Stimulated activated naive B cell treated with anti-CD40 and anti-IgM and Interleukin-4, amounts not matched to agents 10 μg/mL and 1 μg/mL and 100 μg/mL, for 72 hours (primary cell): Measurements from ENCODE around the gene RHD.
"Not testable (repeated sequence)": the region's sequence is repeated elsewhere in the genome, so short reads cannot be mapped to it uniquely, and the experiment has no call there.

Source experiments
- ATAC-seq, 2 donors: fragments of 150-1000 bp; cut with Tn5 transposase; replicated peaks; 2 replicates each; pipeline ENCODE4 v1.10.0; 2021; ENCODE audit warnings: moderate library complexity in 1 of 2
- DNase-seq: peaks from one replicate; pipeline ENCODE4 v3.0.0; 2021
- H3K27ac Mint-ChIP-seq: one replicate; pipeline ENCODE4 v1.8.0; 2022; ENCODE audit warnings: mild to moderate bottlenecking, mixed read lengths
- H3K27me3 Mint-ChIP-seq, 2 donors: one replicate each; pipeline ENCODE4 v1.8.0; 2022; ENCODE audit warnings: mixed read lengths in 2 of 2
- H3K36me3 Mint-ChIP-seq, 2 donors: one replicate each; pipeline ENCODE4 v1.8.0; 2022; ENCODE audit warnings: mixed read lengths in 2 of 2, mild to moderate bottlenecking in 1 of 2
- H3K4me1 Mint-ChIP-seq, 2 donors: one replicate each; pipeline ENCODE4 v1.8.0; 2022; ENCODE audit warnings: mixed read lengths in 2 of 2, mild to moderate bottlenecking in 1 of 2
- H3K4me3 Mint-ChIP-seq, 2 donors: one replicate each; pipeline ENCODE4 v1.8.0; 2022; ENCODE audit warnings: mild to moderate bottlenecking in 2 of 2, mixed read lengths in 2 of 2, moderate library complexity in 1 of 2
- H3K9me3 Mint-ChIP-seq, 2 donors: one replicate each; pipeline ENCODE4 v1.8.0; 2022; ENCODE audit warnings: mixed read lengths in 2 of 2, mild to moderate bottlenecking in 1 of 2

RHD gene

DNA sequence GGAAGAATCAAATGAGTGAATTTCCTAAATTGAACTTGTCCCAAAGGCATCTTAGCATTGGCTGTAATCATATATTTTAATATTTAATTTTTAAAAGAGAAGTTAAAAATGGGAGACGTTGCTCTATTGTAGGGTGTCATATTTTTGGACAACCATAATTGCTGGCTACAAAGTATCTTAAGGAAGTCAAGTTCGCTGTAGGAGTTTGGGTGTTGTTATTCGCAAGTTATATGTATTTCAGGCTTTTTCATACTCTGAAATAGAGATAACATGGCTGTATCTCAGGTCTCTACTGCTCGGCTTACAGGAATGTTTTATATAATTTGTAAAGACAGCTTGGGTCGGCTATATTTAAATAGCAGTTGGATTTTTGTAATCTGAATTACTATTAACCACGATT is 66.7 kb downstream of the RHD start:
- no peaks in the 10 kb centered on the region for H3K27me3 Mint-ChIP-seq
- H3K4me1 Mint-ChIP-seq = peaks cover 8 to 23% of the 10 kb centered on the region in 2 donors
- H3K4me3 Mint-ChIP-seq = peak overlapping the region; percentile 93 to 96
- H3K9me3 Mint-ChIP-seq = no peaks in the 10 kb centered on the region
- no peak for ATAC-seq
- no peak for DNase-seq
- H3K36me3 Mint-ChIP-seq = peaks cover 6 to 11% of the 10 kb centered on the region in 2 donors
- H3K27ac Mint-ChIP-seq = peak overlapping the region; percentile 99

DNA sequence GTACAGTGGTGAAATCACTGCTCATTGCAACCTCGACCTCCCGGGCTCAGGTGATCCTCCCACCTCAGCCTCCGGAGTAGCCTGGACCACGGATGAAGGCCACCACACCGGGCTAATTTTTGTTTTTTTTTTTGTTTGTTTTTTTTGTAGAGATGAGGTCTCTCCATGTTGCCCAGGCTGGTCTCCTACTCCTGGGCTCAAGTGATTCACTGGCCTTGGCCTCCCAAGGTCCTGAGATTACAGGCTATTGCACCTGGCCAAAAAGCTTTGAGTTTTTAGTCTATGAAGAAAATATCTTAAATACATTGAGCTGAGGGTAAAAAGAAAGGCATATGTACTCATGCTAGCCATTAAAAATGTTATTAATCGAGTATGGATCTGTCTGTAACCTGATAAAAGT is 69.4 kb downstream of the RHD start:
- Mint-ChIP-seq H3K9me3 (no peaks in the 10 kb centered on the region), H3K4me1 (peaks cover 8 to 17% of the 10 kb centered on the region in 2 donors), H3K36me3 (peaks cover 5 to 17% of the 10 kb centered on the region in 2 donors), H3K27ac (no peak overlapping the region), H3K27me3 (no peaks in the 10 kb centered on the region), H3K4me3 (no peak overlapping the region)
- ATAC-seq (no peak), DNase-seq (no peak)

DNA sequence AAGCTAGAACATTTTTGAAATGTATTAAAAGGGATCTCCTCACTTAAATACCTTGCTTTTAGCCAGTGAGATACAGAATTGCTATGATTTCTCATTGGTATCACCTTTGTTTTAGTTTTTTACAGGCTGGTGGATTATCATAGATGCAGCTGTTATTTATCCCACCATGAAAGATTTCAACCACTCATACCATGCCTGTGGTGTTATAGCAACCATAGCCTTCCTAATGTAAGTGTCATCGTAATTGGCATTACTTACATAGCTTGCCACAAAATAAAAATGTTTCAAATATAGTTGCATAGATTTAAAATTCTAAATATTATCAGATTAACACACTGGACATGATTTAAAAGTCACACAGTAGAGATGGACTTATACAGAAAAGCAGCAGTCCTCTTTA is 70.5 kb downstream of the RHD start:
- H3K4me3 Mint-ChIP-seq = no peak overlapping the region
- DNase-seq (no peak), ATAC-seq (no peak)
- H3K27me3 Mint-ChIP-seq = no peaks in the 10 kb centered on the region
- peaks cover 5 to 23% of the 10 kb centered on the region in 2 donors for H3K36me3 Mint-ChIP-seq
- peaks cover 8 to 23% of the 10 kb centered on the region in 2 donors for H3K4me1 Mint-ChIP-seq
- no peaks in the 10 kb centered on the region for H3K9me3 Mint-ChIP-seq
- H3K27ac Mint-ChIP-seq = no peak overlapping the region

DNA sequence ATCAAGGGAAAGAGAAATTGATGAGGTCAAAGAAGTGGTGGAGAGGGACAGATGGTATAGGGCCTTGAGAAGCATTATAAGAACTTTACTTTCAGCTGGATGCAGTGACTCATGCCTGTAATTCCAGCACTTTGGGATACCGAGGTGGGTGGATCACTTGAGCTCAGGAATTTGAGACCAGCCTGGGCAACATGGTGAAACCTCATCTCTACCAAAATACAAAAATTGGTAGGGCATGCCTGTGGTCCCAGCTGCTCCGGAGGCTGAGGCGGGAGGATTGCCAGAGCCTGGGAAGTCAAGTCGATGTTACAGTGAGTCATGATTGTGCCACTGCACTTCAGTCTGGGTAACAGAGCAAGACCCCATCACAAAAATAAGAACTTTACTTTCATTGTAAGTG is 71.6 kb downstream of the RHD start:
- DNase-seq (no peak), ATAC-seq (no peak)
- Mint-ChIP-seq H3K27ac (no peak overlapping the region), H3K4me1 (peaks cover 10 to 27% of the 10 kb centered on the region in 2 donors), H3K36me3 (peaks cover 6 to 26% of the 10 kb centered on the region in 2 donors), H3K9me3 (no peaks in the 10 kb centered on the region), H3K27me3 (no peaks in the 10 kb centered on the region), H3K4me3 (no peak overlapping the region)

DNA sequence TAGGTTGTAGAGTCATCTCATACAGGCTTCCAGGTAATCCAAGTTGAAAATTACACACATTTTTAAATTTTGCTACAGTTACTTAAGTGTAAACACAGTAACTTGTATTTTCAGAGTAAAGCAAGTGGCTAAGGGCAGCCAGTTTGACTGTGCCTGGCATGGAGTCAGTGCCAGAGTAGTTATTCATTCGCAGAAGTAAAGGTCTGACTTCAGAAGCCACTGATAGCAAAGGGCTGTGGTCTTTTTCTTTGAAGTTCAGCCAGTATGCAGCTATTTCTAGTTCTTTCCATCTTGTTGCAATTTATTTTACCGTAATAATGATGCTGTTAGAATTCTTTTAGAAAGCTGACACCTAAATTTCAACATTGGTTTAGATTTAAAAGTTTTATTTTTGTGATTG is 75.2 kb downstream of the RHD start:
- peaks cover 12 to 32% of the 10 kb centered on the region in 2 donors for H3K36me3 Mint-ChIP-seq
- no peak for DNase-seq

DNA sequence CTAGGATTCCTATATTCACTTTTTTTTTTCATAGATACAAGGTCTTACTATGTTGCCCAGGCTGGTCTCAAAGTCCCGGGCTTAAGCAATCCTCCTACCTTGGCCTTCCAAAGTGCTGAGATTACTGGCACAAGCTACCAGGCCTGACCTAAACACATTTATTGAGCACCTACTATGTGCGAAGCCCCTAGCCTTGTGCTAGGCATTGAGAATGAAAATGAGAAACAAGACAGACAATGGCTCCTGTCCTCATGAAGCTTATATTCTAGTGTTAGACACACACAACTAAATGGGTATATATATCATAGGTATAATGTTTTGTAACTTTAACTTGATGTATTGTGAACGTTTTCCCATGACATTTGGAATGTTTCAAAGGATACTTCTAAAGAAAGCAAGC is 77.3 kb downstream of the RHD start:
- Mint-ChIP-seq H3K9me3 (no peaks in the 10 kb centered on the region), H3K36me3 (peaks cover 12 to 33% of the 10 kb centered on the region in 2 donors), H3K4me3 (no peak overlapping the region), H3K27ac (no peak overlapping the region), H3K4me1 (peaks cover 5 to 12% of the 10 kb centered on the region in 2 donors), H3K27me3 (no peaks in the 10 kb centered on the region)
- DNase-seq = no peak
- no peak for ATAC-seq

More for the DNA sequence above, 75.2 kb downstream of the RHD start:
- Mint-ChIP-seq H3K4me1 (peaks cover 7 to 12% of the 10 kb centered on the region in 2 donors), H3K9me3 (no peaks in the 10 kb centered on the region), H3K27ac (no peak overlapping the region), H3K4me3 (no peak overlapping the region), H3K27me3 (no peaks in the 10 kb centered on the region)
- no peak for ATAC-seq

DNA sequence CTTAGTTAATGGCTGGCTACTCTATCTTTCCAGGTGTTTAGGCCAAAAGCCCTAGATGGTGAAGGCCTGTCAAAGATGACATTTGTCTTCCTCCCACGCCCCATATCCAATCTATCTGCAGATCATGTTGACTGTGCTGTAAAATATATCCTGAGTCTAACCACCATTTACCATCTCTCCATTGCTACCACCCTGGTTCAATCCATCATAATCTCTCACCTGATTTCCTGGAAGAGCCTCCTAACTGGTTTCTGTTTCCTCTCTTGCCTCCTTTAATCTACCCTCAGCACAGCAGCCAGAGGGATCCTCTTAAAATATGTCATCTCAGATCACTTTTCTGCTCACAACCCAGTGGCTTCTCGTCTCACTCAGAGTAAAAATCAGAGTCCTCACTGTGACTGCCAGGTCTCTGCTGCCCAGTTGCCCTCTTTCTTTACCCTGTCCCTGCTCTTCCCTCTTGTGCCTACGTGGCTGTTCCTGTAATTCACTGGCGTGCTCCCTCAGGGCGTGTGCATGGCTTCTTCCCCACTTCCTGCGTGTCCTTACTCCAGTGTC is 83.6 kb downstream of the RHD start:
- Mint-ChIP-seq H3K36me3 (peaks cover 22 to 35% of the 10 kb centered on the region in 2 donors), H3K27me3 (no peaks in the 10 kb centered on the region), H3K9me3 (no peaks in the 10 kb centered on the region), H3K27ac (no peak overlapping the region), H3K4me1 (peaks cover 2 to 8% of the 10 kb centered on the region in 2 donors), H3K4me3 (no peak overlapping the region)
- ATAC-seq = no peak
- DNase-seq = no peak

DNA sequence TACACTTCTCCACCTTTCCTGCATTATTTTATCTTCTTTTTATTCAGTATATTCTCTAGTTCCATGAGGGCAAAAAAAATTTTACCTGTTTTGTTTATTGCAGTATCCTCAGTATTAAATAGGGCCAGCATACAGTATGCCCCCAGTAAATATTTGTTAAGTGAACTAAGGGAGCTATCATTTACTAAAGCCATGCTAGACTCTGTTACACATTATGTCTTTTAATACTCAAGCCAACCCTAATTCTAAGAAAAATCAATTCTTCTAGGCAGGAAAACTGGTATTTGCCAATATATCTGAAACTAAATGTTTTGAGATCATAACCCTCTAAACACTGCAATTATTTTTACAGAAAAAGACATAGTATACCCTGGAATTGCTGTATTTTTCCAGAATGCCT is 84.1 kb downstream of the RHD start:
- ATAC-seq (no peak), DNase-seq (no peak)
- Mint-ChIP-seq H3K27me3 (no peaks in the 10 kb centered on the region), H3K9me3 (no peaks in the 10 kb centered on the region), H3K4me1 (peaks cover 2 to 8% of the 10 kb centered on the region in 2 donors), H3K4me3 (no peak overlapping the region), H3K36me3 (peaks cover 25 to 40% of the 10 kb centered on the region in 2 donors), H3K27ac (no peak overlapping the region)

DNA sequence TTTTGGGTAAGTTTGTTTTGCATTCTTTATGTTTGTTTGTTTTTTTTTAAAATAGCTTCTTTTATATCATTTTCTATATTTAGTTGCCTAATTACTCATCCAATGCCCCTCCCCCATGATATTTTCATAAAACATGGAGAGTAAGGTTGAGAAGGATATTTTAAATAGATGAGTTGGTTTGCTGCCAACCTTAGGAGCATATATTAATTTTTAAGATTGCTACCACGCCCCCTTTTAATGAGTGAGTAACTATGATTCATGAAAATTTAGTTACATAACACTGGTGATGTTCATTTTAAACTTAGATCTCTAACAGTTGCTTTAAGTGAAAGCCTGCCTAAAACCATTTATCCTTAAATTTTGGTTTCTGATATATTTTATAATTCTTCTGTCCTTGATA is 84.5 kb downstream of the RHD start:
- Mint-ChIP-seq H3K4me1 (peaks cover 2 to 8% of the 10 kb centered on the region in 2 donors), H3K9me3 (no peaks in the 10 kb centered on the region), H3K4me3 (no peak overlapping the region), H3K27me3 (no peaks in the 10 kb centered on the region), H3K36me3 (peaks cover 28 to 43% of the 10 kb centered on the region in 2 donors), H3K27ac (no peak overlapping the region)
- no peak for ATAC-seq
- DNase-seq = no peak

DNA sequence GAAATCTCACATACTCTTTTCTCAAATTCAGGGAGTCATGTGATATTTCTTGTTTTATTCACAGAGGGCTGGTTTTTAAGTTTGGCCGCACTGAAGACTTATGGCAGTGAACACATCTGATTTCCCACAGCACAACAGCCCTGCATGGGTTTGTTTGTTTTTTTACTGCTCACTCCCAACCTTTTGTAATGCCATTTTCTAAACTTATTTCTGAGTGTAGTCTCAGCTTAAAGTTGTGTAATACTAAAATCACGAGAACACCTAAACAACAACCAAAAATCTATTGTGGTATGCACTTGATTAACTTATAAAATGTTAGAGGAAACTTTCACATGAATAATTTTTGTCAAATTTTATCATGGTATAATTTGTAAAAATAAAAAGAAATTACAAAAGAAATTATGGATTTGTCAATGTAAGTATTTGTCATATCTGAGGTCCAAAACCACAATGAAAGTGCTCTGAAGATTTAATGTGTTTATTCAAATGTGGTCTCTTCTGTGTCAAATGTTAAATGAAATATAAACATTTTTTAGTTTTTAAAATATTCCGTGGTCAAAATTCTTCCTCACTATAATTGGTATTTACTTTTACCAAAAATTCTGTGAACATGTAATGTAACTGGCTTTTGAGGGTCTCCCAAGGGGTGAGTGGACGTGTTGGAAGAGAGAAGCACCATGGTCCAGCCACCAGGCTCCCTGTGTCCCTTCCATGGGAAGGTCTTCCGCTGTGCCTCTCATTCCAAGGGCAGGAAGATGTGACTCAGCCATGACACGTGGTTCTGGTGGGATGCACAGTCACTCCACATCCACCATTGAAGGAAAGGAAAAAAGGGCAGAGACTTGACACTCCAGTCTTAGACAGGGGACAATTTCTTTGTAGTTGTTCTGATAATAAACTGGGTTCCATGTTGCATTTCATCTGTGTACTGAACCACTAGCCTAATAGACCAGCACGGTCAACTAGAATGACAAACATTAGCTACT is 88.6 kb downstream of the RHD start:
- Mint-ChIP-seq H3K36me3 (peaks cover 18 to 27% of the 10 kb centered on the region in 2 donors), H3K27ac (peak overlapping the region; percentile 77), H3K4me3 (no peak overlapping the region), H3K9me3 (no peaks in the 10 kb centered on the region), H3K4me1 (peaks cover 2 to 4% of the 10 kb centered on the region in 2 donors), H3K27me3 (no peaks in the 10 kb centered on the region)
- DNase-seq = no peak
- no peak for ATAC-seq

DNA sequence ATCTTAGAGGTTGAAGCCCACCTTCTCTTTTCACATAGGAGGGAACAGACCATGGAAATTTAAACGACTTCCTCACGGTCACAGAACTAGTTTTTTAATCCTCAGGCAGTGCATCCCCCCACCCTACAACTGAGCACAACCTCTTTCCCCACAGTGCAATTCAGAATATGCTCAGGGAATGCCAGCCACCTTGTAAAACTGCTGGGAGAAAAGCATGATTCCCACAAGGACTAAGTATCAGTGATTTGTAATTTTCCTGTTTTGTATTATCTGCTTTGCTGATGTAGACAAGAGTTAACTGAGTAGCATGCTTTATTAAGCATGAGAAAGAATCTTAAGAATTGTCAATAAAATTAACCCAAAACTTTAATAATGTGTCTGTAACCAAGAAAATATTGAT is 89.6 kb downstream of the RHD start:
- DNase-seq (no peak), ATAC-seq (no peak)
- Mint-ChIP-seq H3K9me3 (no peaks in the 10 kb centered on the region), H3K4me1 (no peaks in the 10 kb centered on the region), H3K4me3 (no peak overlapping the region), H3K36me3 (peaks cover 13 to 22% of the 10 kb centered on the region in 2 donors), H3K27me3 (no peaks in the 10 kb centered on the region), H3K27ac (peak overlapping the region; percentile 43)

DNA sequence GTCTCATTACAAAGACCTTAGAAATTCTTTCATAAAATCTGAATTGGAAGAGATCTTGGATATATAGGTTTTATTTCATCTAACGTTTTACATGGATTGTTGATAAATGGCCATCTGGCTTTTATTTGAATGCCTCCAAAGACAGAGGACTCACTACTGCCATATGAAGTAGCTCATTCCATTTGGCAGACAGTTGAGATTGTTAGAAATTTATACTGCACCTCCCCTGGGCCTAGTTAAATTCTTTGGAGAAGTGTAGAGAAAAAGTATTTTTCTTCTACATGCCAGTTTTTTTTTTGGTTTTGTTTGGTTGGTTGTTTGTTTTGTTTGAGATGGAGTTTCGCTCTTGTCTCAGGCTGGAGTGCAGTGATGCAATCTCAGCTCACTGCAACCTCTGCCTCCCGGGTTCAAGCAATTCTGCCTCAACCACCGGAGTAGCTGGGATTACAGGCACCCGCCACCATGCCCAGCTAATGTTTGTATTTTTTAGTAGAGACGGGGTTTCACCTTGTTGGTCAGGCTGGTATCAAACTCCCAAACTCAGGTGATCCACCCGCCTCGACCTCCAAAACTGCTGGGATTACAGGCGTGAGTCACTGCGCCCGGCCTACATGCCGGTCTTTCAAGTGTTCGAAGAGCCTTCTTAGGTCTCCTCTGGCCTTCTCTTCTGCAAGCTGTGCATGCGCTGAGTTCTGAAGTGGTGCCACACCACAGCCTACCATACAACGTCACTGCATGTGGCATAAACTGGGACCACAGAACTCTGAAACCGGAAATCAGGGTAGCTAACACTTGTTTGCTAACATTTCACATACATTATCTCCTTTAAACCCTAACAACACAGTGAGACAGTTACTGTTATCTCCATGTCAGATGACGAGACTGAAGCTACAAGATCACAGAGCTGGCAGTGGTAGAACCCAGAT is 90.6 kb downstream of the RHD start:
- H3K9me3 Mint-ChIP-seq, DNase-seq, H3K4me1 Mint-ChIP-seq, H3K27ac Mint-ChIP-seq, H3K27me3 Mint-ChIP-seq, H3K4me3 Mint-ChIP-seq, ATAC-seq: not testable (repeated sequence)
- H3K36me3 Mint-ChIP-seq = peaks cover 13 to 16% of the 10 kb centered on the region in 2 donors

DNA sequence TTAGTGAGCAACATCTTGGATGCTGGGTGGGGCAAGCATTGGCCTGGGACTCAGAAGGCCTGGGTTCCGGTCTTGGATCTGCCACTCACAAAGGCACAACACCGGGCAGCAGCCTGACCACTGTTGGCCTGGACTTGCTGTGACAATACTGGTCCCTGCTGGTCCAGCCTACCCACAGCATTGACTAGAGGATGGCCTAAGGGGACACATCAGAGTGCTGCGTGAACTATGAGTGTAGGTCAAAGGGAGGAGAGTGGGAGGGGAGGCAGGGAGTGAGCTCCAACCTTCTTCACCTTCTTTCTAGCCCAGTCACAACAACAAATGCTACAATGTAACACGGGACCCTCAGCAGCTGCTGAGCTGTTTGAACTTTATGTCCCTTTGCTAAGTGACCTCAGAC is 96.9 kb downstream of the RHD start:
- DNase-seq = no peak
- no peaks in the 10 kb centered on the region for H3K9me3 Mint-ChIP-seq

DNA sequence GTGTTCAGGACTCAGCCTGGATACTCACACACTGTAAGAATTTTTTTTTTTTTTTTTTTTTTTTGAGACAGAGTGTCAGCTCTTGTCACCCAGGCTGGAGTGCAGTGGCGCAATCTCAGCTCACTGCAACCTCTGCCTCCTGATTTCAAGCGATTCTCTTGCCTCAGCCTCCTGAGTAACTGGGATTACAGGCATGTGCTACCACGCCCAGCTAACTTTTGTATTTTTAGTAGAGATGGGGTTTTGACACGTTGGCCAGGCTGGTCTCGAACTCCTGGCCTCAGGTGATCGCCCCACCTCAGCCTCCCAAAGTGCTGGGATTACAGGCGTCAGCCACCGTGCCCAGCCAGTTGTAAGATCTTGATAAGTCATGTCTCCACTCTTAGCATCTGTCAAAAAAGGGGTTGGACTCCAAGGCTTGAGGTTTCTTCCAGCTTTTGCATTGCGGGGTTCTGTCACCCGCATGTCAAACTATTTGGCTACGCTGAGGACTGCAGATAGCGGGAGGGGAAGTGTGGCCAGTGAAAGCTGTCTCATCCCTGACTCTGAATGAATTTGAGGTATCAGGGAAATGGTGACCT is 97.5 kb downstream of the RHD start:
- H3K27me3 Mint-ChIP-seq, H3K4me1 Mint-ChIP-seq, ATAC-seq: not testable (repeated sequence)

More for the DNA sequence above, 96.9 kb downstream of the RHD start:
- H3K27me3 Mint-ChIP-seq = no peaks in the 10 kb centered on the region
- ATAC-seq = no peak
- no peak overlapping the region for H3K27ac Mint-ChIP-seq
- H3K4me1 Mint-ChIP-seq = no peaks in the 10 kb centered on the region
- H3K36me3 Mint-ChIP-seq = no peaks in the 10 kb centered on the region
- H3K4me3 Mint-ChIP-seq = no peak overlapping the region

More for the DNA sequence above, 97.5 kb downstream of the RHD start:
- not testable (repeated sequence) for H3K4me3 Mint-ChIP-seq, DNase-seq, H3K36me3 Mint-ChIP-seq, H3K9me3 Mint-ChIP-seq, H3K27ac Mint-ChIP-seq
